ENCODE data around the gene DRD4. TPM values are rescaled to one million over a fixed set of nuclear protein-coding genes. Genes with fewer than 3 reads are reported as not detected.

Gene DRD4
- 1 to 10 TPM; 1.4 to 2.4 (median 1.6) TPM for polyA plus RNA-seq (ENCODE audit: insufficient read length in 3 of 3)

DNA sequence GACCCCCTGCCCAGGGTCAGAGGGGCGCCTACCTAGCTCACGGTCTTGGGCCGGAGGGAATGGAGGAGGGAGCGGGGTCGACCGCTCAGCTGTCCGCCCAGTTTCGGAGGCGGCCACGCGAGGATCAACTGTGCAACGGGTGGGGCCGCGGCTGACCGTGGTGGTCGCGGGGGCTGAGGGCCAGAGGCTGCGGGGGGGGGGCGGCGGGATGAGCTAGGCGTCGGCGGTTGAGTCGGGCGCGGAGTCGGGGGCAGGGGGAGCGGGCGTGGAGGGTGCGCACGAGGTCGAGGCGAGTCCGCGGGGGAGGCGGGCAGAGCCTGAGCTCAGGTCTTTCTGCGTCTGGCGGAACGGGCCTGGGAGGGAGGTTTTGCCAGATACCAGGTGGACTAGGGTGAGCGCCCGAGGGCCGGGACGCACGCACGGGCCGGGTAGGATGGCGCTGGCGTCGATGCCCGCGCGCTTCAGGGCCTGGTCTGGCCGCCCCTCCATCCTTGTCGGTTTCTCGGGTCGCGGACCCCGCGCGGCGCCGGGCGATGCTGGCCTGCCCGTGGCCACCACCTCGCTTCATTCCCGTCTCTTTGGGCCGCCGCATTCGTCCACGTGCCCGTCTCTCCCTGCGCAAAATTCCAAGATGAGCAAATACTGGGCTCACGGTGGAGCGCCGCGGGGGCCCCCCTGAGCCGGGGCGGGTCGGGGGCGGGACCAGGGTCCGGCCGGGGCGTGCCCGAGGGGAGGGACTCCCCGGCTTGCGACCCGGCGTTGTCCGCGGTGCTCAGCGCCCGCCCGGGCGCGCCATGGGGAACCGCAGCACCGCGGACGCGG lies at the start of gene DRD4:
TSS of gene DRD4 (plus strand) at position 759 of the 822 bp plus-strand sequence. CDS start at position 795, 36 bp downstream.
- DNase-seq (ENCODE audit: low read depth in 3 of 3, low spot score in 2 of 3) = no peak

DNA sequence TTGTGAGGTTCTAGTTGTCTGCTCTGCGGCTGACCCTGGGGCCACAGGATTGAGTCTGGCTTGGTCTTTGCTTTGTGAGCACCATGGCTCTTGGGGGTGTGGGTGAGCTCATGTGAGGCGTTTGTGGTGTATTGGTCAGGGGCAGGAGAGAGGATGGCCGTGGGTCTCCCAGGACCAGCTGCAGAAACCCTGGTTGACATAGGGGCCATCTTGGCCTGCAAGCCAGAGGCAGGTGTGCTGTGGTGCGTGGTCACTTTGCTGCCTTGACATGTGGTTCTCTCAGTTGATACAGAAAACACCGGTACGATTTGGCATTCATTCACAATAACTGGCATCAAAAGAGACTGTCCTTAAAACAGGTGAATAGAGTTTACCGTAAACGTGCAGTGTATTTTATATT lies 49.5 kb upstream of the DRD4 start:
- no peak for DNase-seq (ENCODE audit: low read depth in 3 of 3, low spot score in 2 of 3)

DNA sequence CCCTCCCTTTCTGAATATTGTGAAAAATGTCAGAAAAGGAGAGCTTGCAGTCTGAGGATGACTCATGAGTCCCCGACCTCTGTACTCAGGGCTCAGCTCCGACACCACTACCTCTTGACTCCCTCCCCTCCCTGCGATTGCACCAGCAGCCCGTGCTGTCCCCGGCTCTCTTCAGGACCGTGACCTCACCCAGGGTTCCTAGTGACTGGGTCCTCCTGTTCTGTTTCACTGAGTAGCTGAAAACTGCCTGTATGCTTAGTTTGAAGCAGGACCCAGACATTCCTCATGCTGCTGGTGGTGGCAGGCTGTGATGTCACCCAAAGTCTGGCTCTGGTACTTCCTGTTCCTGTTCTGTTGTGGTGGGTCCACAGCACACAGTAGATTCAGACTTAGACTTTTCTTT lies 49.1 kb upstream of the DRD4 start:
- no peak for DNase-seq (ENCODE audit: low read depth in 3 of 3, low spot score in 2 of 3)

DNA sequence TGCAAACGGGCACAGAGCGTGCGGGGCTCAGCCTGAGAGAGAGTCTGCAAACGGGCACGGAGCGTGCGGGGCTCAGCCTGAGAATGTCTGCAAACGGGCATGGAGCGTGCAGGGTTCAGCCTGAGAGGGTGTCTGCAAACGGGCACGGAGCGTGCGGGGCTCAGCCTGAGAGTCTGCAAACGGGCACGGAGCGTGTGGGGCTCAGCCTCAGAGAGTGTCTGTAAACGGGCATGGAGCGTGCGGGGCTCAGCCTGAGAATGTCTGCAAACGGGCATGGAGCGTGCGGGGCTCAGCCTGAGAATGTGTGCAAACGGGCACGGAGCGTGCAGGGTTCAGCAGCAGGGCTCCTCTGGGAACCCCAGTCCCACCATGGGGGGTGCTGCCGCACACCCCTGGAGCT lies 47.3 kb upstream of the DRD4 start:
- no peak for DNase-seq (ENCODE audit: low read depth in 3 of 3, low spot score in 2 of 3)

DNA sequence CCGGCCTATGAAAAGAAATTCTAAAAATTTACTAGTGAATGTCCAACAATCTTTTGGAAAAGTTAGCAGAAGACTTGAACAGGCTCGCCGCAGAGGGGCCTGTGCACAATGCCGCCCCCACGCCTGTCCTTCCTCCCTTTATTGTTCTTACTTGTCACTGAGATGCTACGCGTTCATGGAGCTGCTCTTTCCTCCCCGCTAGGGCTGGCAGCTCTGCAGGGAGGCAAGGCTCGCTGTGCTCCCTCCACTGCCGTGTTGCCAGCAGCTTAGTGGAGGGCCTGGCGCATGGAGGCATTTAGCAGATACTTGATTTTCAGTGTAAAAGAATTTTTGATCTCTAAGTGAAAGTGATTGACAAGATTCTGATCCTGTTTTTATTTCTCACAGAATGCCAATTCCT lies 46.1 kb upstream of the DRD4 start:
- DNase-seq (ENCODE audit: low read depth in 3 of 3, low spot score in 2 of 3) = no peak

DNA sequence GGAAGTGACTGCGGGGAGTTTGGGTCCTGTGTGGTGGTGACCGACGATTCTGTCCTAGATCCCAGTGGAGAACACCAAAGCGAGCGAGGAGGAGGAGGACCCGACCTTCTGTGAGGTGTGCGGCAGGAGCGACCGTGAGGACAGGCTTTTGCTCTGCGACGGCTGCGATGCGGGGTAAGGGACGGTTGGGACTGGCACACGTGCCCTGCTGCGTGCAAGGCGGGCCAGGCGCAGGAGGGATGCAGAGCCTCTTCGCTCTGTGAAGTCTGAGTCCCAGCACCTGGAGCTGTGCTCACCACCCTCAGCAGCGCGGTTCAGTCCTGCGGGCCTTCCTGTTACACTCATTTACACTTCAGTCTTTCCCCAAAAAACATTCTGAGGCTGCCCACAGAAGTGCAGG lies 44.6 kb upstream of the DRD4 start:
- no peak for DNase-seq (ENCODE audit: low read depth in 3 of 3, low spot score in 2 of 3)

DNA sequence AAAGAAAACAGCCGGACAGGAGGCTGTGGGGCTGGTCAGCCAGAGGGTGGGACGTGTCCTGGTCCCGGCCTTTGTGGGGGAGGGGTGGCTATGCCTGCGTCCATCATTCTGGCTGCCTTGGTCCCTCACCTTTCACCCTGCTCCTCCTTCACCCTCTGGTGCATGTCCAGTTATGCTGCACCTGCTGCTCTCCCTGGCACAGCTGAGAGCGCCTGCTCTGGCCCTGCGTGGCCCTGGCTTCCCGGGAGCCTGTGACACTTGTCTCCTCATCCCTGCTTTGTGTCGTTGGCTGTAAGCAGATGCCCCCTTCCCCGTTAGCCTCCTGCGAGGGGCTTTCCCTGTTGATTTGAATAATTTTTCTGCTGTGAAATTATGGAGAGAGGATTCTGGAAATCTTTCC lies 44.2 kb upstream of the DRD4 start:
- DNase-seq (ENCODE audit: low read depth in 3 of 3, low spot score in 2 of 3) = no peak

DNA sequence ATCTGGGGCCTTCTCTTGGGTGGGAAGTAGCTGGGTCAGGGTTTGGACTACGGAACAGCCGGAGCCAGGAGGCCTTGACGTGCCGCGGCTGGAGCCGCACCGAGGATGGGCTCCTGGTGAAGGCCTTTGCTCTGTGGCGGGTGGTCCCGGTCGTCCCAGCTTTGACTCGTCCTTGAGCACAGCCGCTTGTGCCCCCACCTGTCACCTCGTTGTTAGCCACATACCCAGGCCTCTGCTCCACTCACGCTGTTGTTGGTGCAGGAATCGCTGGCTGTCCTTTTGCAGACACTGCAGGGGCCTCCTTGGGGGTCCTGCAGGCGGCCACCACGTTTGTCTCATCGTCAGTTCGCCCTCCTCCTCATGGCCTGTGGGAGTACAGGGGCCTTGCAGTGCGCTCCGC lies 43.7 kb upstream of the DRD4 start:
- DNase-seq (ENCODE audit: low read depth in 3 of 3, low spot score in 2 of 3) = no peak

DNA sequence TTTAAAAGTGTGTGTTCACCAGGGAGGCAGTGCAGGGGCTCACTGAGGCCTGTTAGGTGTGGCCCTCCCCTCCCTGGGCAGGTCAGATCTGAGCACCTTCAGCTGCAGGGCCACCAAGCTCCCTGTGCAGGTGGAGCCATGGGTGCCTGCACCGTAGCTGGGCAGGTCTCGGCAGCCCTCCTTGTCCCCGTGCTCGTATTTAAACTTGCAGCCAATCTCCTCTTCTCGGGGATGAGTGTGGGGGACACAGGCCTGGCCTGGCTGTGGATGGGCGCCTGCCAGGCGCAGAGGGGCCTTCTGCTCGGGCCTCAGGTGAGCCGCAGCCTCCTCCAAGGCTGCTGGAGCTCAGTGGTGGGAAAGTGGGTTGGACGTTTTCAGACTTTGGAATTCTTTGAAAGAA lies 41.7 kb upstream of the DRD4 start:
- no peak for DNase-seq (ENCODE audit: low read depth in 3 of 3, low spot score in 2 of 3)

DNA sequence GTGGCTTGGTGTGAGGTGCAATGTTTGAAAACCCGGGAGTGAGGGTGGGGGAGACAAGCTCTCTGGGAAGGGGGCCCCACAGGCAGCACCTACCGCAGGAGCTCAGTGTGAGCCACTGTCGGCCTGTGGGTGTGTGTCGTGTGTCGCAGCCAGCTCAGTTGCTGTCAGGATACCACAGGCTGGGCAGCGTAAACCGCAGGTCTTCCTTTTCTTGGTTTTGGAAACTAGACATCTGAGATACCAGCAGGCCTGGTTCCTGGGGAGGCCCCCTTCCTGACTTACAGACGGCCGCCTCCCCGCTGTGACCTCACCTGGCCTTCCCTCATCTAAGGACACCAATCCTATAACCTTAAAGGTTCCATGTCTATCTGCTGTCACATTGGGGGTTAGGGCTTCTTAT lies 40.7 kb upstream of the DRD4 start:
- no peak for DNase-seq (ENCODE audit: low read depth in 3 of 3, low spot score in 2 of 3)

DNA sequence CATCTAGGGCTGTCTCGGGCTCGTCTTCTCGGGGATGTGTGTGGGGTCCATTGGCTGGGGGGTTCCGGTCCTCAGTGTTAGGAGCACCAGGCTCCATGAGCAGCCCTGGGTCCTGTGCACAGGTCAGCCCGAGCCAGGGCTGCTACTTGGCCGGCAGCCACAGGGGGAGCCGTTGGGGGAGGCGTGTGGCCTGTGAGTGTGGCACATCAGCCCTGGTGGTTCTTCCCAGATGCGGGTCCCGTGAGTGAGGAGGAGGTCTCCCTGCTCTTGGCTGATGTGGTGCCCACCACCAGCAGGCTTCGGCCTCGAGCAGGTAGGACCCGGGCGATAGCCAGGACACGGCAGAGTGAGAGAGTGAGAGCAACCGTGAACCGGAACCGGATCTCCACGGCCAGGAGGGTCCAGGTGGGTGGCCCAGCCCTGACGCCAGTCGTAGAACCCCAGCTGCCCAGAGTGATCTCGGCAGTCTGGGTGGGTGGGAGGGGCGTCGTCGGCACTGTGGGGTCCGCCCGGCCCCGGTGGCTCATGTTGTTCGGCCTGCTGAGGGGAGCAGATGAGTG lies 39.8 kb upstream of the DRD4 start:
- no peak for DNase-seq (ENCODE audit: low read depth in 3 of 3, low spot score in 2 of 3)

DNA sequence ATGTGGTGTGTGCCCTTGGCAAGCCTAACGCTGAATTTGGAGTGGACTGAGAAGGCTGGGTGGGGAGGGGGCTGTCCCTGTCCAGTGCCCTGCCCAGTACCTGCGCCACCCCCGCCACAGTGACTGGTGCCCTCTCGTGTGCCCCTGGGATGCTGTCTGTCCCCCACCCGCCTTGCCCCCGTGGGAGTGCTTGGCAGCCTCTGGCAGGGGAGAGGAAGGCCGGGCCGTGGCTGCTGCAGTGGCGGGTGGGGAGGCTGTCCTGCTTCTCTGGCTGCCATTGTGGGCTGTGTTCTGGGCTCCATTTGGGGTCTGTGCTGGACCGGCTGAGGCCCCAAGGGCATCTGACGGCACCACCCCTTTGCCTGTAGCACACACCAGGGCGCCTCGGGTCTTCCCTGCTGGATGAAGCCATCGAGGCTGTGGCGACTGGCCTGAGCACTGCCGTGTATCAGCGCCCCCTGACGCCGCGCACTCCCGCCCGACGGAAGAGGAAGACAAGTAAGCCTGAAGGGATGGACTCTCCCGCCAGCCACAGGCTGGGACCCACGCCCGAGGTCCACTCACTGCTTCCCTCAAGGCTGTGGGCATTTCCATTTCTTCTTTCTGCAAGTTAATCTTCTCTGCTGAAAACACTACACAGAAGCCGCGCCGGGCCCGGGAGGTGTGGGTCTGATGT lies 38.9 kb upstream of the DRD4 start:
- DNase-seq (ENCODE audit: low read depth in 3 of 3, low spot score in 2 of 3) = no peak

DNA sequence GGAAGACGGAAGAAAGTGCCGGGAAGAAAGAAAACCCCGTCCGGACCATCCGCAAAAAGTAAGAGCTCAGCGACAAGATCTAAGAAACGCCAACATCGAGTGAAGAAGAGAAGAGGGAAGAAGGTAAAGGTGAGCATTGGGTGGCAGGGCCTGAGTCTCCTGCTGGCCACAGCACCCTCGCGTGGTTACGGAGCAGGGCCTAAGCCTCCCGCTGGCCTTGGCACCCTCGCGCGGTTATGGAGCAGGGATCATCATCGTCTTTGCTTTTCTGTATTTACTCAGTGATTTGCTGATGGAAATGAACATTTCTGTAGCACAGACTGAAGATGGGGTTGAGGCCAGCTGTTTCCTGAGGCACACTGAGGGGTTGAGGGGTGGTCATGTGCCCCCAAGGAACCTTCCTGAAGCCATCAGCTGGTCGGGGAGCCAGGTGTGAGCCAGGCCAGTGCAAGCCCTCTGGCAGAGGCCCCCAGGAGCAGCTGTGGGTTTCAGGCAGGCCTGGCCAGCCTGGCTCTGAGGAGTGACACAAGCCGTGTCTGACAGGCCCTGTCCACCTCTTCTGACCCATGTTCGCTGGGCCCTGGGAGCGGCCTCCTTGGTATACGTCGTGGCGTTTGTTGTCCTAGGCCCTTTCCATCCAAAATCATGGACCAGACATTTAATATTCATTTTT lies 35.4 kb upstream of the DRD4 start:
- no peak for DNase-seq (ENCODE audit: low read depth in 3 of 3, low spot score in 2 of 3)

DNA sequence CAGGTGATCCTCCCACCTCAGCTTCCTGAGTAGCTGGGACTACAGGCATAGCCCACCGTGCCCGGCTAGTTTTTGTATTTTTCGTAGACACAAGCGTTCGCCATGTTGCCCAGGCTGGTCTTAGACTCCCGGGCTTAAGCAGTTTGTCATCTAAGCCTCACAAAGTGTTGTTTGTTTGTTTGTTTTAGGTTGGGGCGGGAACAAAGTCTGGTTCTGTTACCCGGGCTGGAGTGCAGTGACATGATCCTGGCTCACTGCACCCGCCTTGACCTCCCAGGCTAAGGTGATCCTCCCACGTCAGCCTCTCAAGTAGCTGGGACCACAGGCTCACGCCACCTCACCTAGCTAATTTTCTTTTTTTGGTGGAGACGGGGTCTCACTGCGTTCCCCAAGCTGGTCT lies 33.9 kb upstream of the DRD4 start:
- no peak for DNase-seq (ENCODE audit: low read depth in 3 of 3, low spot score in 2 of 3)

DNA sequence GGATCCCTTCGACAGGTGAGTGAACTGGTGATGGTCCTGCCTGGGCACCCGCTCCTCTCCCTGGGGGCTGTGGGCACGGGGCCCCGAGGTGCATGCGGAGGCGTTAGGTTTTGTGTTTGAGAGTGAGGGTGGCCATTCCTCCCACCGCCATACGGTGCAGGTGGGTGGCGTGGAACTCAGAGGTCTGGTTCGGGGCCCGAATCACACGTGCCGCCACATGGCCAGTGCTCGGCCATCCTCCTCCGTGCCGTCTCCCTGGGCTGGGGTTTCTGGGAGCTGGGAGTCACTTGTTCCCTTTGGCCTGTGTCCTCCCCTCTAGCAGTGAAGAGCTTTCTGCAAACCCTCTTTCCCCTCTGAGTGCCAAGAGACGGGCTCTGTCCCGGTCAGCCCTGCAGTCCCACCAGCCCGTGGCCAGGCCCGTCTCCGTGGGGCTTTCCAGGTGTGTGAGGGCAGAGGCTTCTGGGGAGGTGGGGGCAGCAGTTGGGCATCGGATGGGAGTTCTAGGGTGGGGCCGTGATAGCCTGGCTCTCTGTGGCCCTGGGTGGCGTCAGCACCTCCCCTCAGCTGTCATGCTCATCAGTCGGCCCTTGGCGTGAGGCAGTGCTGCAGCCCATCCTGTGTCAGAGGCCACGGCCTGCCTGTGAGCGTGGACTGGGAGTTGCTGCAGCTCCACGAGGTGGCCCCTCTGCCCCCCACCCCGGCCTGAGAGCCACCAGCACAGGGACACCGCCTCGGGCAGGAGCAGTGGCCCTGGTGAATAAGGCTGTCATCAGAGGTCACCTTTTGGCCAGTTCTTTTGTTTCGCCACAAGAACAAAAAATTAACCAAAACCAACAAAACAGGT lies 31.6 kb upstream of the DRD4 start:
- DNase-seq (ENCODE audit: low read depth in 3 of 3, low spot score in 2 of 3) = no peak

DNA sequence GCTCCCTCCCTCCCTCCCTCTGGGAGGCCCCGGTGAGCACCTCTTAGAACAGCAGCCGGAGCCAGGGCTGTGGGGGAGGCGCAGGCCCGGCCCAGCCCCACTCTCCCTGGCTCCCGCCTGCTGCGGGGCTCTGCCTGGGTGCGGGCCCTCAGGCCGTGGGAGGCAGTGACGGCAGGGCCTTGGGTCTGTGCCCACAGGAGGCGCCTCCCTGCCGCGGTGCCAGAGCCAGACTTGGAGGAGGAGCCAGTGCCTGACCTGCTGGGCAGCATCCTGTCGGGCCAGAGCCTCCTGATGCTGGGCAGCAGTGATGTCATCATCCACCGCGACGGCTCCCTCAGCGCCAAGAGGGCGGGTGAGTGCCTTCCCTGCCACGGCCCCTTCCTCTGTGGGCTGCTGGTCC lies 30.8 kb upstream of the DRD4 start:
- no peak for DNase-seq (ENCODE audit: low read depth in 3 of 3, low spot score in 2 of 3)

DNA sequence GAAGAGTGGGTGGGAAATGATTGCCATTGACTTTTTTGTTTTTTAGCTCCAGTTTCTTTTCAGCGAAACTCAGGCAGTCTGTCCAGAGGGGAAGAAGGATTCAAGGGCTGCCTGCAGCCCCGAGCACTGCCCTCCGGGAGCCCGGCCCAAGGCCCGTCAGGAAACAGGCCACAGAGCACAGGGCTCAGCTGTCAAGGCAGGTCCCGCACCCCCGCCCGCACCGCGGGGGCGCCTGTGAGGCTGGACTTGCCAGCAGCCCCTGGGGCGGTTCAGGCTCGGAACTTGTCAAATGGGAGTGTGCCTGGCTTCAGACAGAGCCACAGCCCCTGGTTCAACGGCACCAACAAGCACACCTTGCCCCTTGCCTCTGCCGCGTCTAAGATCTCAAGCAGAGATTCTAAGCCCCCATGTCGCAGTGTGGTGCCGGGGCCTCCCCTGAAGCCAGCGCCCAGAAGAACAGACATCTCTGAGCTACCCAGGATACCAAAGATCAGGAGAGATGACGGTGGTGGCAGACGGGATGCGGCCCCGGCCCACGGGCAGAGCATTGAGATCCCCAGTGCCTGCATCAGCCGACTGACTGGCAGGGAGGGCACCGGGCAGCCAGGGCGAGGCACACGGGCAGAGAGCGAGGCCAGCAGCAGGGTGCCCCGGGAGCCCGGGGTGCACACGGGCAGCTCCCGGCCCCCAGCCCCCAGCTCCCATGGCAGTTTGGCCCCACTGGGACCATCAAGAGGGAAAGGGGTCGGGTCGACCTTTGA lies 29.9 kb upstream of the DRD4 start:
- no peak for DNase-seq (ENCODE audit: low read depth in 3 of 3, low spot score in 2 of 3)

DNA sequence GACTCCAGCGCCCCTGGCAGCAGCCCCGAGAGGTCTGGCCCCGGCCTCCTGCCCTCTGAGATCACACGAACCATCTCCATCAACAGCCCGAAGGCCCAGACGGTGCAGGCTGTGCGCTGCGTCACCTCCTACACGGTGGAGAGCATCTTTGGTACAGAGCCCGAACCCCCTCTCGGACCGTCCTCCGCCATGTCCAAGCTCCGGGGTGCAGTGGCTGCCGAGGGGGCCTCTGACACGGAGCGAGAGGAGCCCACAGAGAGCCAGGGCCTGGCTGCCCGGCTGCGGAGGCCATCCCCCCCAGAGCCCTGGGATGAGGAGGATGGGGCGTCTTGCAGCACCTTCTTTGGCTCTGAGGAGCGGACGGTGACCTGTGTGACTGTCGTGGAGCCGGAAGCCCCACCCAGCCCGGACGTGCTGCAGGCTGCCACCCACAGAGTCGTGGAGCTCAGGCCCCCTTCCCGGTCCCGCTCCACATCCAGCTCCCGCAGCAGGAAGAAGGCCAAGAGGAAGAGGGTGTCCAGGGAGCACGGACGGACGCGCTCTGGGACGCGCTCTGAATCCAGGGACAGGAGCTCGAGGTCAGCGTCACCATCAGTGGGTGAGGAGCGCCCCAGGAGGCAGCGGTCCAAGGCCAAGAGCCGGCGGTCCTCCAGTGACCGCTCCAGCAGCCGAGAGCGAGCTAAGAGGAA lies 29.0 kb upstream of the DRD4 start:
- no peak for DNase-seq (ENCODE audit: low read depth in 3 of 3, low spot score in 2 of 3)

DNA sequence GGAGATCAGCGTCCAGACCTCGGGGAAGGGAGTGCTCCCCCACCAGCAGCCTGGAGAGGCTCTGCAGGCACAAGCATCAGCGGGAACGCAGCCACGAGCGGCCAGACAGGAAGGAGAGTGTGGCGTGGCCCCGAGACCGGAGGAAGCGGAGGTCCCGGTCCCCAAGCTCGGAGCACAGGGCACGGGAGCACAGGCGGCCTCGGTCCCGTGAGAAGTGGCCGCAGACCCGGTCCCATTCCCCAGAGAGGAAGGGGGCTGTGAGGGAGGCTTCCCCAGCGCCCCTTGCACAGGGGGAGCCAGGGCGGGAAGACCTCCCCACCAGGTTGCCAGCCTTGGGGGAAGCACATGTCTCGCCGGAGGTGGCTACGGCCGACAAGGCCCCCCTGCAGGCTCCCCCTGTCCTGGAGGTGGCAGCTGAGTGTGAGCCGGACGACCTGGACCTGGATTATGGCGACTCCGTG lies 28.2 kb upstream of the DRD4 start:
- no peak for DNase-seq (ENCODE audit: low read depth in 3 of 3, low spot score in 2 of 3)
